HG03108 (cell line): Measurements from ENCODE around the gene CDKN1B.
A peak's percentile ranks its signal among the peaks of the same experiment; 100 is the strongest.
"Not testable (repeated sequence)": the region's sequence is repeated elsewhere in the genome, so short reads cannot be mapped to it uniquely, and the experiment has no call there.

ENCODE experiments used
- ATAC-seq: cut with Tn5 transposase; IDR thresholded peaks from one replicate; pipeline ENCODE4 v1.9.1; 2021; ENCODE audit warnings: moderate library complexity; ENCODE audit not compliant: unreplicated experiment

Gene CDKN1B

DNA sequence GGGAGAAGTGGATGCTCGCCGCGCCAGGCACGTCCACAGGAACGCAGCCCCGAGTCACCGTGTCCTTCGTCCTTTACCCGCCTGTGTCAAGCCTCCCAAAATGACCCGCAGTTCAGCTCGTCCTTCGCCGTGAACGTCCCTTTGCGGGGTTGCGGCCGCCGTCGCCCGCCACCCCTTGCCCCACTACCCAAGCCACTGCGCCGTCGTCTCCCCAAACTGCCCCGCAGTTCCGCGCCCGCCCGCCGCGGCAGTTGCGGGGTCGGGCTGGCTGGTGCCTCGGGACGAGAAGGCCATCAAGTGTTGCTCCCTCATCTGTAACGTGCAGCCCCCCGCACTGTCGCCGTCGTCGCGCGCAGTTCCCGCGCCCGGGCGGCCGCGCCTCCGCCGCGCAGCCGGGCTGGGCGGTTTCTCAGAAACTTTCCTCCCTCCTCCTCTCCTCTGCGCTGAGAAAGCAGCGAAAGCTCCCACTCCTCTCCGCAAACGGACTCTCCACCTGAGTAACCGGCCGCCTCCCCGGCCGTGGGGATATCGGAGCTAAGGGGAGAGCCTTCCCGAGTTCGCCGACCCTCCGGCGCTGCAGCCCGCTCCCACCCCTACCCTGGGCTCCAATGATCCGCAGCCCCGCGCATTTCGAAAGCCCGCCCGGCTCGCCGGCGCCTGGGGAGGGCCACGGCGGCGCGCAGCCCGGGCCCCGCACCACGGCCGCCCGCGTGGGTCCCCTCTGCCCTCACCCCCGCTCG, 6.7 kb downstream of the CDKN1B start:
- no peak for ATAC-seq

DNA sequence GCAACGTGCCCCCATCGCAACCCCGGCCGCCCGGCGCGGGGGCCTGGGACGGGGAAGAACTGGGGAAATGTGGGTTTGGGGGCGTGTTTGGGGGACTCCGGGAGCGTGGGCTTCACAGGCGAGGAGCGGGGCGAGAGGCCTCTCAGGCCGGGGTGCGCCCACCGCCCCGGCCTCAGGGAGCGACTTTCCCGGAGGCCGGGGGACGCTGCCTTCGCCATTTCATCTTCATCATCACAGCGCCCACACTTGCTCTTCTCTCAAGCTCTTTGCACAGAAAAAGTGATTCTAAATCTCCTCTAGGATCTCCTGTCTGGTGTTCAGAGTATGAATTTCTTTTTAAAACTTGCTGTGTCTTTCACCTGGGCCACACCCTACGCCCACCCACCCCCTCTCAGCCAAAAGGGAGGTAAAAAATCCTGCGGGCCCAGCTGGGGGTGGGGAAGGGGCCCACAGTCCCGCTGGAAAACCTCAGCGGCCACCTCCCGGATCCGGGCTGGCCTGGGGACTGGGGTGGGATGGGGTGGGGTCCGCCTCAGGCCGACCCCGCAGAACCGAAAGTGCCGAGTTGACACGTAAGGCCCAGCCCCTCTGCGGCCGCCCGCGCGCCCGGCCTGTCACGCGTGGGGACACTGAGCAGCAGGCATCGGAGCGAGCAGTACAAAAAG, 7.4 kb downstream of the CDKN1B start:
- peak; percentile 8 for ATAC-seq

DNA sequence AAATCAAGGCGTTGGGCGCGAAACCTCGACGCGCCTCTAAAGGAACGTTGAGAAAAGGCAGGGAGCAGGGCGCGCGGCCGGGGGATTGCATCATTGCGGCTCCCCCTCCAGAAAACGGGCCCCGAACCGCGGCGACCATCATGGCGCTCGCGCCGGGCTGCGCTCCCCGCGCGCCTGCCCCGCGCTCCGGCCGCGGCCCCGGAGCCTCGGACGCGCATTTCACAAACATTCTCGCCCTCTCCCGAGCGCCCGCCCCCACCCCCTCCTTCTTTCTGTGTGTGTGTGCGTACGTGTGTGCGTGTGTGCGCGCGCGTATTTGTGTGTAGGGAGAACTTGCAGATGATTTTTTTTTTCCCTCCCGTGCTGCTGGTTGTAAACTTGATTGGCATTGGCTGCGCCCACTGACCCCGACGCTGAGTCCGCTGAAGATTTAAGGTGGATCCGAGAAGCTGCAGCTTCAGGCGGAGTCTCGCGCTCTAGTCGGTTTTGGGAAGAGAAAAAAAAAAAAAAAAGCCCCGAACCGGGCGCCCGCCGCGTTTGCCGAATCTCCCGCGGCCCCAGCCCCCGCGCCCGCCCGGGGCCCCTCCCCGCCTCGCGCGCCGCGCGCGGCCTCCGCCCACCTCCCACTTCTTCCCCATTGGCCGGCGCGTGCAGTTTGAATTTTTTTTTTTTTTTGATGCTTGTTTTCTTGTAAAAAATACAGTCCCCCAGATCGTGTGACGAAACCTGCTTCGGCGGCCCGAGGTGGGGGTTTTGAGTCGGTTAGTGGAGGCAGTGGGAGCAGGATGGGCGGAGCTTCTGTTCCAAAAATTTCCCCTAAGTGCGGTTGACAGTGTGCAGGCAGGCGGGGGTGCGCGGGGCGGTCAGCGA, 8.2 kb downstream of the CDKN1B start:
- ATAC-seq = peak; percentile 45

DNA sequence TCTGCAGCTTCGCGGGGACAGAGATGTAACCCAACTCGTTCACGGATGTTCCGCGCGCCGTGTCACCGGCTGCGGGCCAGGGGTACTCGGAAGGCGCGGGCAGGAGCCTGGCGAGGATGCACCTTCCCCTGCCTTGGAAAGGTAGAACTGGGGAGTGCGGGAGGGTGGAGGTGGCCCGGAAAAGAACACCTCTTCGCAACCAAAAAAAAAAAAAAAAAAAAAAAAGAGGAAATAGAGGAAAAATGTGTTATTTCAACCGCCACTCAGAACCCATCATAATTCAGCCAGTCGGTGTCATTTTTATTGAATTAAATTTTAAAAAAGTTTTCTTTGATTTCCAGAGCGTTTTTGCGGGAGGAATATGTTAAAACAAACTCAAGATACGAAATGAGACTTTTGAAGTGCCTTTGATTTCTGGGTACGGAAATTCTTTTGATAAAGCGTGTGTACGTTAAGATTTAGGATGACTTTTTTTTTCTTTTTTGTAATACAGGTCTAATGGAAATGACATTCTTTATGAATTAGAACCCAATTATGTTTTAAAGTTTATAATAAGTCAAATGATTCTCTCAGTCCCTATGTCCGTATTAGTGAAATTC, 8.9 kb downstream of the CDKN1B start:
- no peak for ATAC-seq

DNA sequence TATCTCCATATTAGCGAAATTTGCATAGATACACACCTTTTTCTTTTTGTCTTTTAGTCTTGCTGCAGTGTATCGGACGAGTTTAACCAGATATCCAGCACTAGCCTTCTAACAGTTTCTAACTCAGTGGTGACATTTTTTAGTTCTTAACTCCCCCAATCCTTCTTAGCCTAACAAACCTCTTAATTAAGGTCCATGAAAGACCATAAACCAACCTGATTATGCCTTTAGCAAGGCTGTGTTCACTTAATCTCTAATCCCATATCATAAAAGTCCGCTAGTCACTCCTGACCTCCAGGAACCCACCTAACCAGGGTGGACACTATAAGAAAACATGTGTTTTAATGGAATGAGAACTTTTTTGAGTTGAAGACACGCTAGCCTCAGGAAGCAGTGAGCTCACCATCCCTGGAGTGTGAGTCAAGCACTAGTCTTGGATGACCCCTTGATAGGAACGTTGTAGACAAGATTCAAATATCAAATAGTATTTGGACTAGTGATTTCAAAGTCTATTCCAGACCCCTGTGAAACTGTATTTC, 9.5 kb downstream of the CDKN1B start:
- ATAC-seq = no peak

DNA sequence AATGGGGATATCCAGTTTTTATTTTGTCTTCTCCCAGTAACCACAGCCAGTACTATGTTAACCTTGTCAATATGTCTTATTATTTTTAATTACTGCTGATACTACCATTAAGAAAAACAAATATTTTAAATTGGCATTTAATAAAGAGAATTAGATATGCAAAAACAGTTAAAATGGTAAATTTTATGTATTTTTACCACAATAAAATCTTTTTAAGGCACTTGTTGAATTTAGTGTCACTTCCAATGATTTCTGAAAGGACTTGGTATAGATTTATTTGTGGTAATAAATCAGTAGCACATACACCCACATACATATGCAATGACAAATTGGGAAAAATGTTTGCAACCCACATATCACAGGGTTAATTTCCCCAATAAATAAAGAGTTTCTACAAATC, 14.0 kb downstream of the CDKN1B start:
- no peak for ATAC-seq

DNA sequence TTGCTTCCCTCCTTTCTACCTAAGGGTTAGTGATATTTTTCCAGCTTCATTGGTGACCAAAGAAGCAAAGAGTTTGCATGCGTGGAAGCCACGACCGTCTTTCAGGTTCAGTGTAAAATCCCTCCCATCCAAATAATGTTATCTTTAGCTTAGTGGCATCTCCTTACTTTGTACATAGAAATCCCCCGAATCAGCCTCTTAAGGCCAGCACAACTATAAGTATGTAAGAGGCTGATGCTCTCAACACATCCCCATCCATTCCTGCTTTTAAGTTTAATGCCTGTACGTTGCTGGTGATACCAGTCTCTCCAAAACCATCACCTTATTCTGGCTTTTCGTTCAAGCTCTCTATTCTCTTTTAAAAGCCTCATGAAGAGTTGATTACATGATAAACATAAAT, 14.6 kb downstream of the CDKN1B start:
- ATAC-seq = no peak

DNA sequence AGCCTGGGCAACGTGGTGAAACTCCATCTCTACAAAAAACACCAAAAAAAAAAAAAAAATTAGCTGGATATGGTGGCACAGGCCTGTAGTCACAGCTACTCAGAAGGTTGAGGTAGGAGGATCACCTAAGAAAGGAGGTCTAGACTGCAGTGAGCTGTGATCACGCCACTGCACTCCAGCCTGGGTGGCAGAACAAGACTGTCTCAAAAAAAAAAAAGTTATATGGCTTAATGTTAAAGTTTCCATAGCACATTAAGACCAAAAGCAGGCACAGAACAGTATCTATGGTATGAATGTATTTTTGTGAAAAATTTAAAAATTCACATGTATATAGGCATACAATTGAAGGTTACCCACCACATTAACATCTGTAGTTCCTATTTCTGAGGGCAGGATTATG, 15.9 kb downstream of the CDKN1B start:
- no peak for ATAC-seq

DNA sequence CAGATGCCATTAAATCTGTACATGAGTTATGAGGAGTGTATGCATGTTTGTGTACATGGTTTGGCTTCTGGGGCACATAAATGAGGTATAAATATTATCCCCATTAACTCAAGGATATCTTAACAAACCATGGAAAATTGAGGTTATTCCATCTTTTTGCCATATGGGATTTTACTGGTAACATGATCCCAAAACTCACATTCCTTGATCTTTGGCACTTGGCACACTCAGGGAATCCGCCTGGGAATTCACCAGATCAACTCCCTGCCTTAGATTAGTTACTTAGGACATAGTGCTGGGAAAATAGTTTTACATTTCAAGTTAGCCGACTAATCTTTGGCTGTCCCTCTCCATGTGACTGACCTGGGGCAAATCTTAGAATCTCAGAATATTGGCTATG, 16.9 kb downstream of the CDKN1B start:
- ATAC-seq = no peak

DNA sequence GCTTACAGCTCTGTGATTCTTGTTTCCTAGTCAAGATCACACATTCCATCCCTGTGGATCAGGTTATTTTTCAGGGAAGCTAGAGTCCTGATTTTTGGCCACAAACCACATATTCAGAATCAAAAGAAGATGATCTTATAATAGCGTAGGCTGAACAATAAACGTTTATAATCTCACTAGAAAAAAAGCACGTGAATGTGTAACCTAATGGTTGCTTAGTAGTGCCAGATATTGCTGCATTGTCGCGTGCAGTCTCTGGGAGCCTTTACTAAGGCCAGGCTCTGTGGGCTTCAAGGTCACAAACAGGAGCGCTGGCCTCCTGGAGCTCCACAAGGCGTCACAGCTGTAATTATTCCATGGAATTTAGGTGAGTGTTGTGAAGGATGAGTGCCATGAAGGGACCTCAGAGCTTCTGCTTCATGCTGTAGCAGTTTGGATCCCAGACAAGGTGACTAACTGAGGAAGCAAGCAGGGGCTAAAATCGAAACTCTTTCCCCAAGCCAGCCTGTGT, 17.4 kb downstream of the CDKN1B start:
- no peak for ATAC-seq

DNA sequence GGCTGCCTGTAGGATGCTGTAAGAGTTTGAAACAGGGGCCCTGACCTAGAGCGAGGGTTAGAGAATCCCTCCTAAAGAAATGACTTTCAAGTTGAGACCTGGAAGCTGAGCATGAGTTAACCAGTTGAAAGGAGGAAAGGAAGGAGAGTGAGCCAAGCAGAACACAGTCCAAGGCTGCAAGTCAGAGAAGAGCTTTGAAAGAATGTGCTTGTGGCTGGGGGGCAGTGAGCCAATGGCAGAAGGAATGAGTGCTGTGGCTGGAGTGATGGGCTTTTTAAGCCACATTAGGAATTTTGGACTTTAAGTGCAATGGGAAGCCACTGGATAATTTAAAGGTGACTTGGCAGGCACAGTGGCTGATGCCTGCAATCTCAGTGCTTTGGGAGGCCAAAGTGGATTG, 18.1 kb downstream of the CDKN1B start:
- no peak for ATAC-seq

DNA sequence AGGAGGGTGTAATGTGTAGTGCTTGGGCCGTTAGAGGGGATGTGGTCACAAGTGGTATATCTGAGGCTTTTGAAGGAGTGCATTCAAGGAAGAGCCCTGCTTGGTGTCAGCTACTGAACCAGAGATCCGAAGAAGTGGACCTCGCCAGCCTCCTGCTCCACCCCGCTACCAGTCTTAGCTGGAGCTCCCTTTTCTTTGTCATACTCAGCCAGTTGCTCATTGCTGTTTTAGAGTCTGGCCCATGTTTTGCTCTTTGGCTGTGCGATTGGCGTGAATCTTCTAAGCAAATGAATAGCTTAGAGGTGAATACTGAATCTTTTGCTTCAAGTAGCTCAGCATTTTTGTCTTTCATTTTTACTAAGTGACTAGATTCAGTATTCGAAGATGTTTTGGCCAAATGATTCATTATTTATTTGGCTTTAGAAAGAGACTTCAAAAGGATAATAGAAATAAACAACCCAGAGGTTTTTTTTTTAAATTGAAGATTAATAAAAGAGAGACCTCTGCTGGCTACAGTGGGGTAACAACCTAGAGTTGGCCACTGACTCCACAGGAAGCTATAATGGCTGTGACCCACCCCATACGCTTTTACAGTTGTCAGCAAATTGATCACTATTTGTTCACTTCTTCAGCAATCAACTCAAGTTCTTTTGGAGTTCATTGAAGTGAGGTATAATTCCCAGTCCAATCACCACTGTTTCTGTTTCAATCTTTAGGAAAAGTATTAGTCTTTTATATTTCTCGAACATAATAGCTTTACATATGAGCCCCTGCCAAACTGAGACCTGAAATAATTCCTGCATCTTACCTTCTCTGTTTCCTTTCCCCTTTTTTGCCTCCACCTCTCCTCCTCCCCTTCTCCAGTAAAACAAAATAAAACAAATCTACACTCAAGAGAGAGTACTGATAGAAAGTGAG, 19.9 kb downstream of the CDKN1B start:
- peak; percentile 68 for ATAC-seq

DNA sequence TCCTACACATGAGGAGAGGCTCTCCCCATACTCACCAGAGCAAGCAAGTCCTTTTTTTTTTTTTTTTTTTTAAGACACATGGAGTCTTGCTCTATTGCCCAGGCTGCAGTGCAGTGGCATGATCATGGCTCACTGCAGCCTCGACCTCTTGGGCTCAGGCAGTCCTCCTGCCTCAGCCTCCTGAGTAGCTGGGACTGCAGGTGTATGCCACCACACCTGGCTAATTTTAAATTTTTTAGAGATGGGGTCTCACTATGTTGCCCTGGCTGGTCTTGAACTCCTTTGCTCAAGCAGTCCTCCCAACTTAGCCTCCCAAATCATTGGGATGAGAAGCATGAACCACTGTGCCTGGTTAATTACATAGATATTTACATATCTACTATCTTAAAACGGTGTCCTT, 21.0 kb downstream of the CDKN1B start:
- ATAC-seq = not testable (repeated sequence)

DNA sequence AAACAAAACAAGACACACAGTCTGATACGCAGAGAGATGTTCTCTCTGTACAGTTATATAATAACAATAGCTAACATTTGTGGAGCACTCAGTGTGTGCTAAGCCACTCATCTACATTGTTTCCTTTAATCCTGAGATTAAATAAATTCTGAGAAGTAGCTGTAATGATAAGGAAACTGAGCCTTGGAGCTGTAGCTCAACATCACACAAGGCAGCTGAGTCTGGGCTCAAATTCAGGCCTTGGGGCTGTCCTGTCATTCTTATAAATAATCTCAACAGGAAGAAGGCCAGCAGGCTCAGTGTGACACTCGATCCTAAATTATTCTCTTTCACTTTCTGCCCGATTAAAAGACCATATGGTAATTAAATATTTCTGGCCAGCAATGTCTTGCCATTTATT, 24.5 kb downstream of the CDKN1B start:
- ATAC-seq = no peak

DNA sequence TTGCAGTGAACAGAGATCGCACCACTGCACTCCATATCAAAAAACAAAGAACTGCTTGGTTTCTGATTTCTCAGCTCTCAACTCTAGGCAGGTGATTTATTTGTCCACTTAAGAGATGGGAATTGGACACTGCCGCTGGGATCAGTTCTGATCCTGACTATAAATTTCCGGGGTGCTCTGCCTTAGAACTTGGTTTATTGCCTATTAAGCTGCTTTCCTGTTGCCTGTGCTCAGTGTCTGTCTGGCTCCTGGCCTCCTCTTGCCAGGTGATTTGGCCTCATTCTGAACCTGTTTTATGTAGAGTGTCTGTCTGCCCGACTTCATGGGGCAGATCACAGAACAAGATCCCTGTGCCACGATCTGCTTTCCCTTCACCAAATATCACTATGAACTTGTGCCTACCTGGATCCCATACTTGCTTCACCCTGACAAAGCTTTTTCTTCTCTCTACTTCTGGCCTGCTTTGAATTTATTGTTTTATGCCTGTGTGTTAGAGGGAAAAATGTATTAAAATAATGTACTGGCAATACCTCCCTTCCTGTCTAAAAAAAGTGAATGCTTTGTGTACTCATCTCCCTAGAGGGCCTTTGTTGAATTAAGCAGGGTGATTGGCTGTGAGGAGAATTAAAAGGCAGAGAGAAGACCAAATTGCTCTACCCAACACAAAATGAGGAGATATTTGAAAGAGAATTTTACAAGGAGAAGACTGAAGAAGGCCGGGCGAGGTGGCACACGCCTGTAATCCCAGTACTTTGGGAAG, 27.6 kb downstream of the CDKN1B start:
- no peak for ATAC-seq

DNA sequence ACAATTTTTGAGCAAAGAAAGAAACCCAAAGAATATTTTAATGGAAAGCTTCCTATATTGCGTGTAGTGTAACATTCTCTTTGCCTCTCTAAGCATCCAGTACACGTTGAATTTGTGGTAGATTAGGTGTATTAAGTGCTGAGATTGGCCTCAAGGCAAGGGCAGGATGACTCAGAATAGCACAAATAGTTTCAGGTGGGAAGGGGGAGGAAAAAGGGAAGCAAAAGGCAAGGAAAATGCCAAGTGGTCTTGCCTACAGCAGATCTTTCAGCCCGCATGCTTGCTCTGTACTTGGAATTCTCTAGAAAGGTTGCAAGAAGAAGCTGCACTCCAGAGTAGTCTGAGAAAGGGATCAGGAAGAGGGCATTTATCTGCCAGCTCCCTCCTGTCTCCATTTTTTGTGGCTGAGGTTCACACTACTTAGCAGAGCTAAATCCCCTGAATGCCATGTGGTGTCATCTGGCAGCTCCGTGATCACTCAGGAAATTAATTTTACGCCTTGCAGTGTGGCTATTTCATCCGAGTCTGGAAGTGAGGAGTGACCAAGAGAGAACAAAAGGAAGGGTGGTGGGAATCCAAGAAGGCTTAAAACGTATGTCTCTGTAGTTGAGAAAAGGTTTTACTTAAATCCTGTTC, 28.5 kb downstream of the CDKN1B start:
- no peak for ATAC-seq

DNA sequence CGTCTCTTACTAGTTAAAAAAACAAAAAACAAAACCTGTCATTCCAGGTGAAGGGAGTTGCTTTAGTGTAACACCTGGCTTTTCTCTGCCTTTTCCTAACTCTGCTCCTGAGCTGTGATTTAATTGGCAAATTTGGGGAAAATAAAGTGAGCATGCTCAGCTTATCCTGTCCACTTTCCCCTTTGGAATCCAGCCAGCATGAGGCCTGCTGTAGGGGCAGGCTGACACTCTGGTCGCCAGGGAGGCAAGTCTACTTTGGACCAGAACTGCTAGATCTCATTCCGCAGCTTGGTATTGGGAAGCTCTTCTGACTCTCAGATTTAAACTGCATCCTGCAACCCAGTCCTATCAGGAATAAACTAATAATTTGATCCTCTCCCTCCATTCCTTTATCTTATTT, 30.1 kb downstream of the CDKN1B start:
- ATAC-seq = no peak

DNA sequence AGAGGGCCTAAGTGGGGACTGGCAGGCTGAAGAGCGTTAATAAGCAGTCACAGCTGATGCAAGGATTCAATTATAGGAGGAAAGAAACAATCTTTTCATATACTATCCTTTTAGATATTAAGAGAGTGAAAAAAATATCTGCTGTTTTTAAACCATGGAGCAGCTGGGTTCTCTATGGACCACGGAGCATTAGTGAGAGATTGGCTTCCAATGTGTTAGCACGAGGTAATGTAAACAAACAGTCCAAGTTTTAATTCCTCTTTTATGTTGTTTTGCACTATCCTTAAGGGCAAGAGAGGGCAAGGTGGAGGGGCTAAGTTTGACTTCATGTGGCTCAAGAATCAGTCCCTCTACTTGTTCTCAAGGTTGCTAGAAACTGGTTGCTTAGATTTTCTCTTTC, 30.9 kb downstream of the CDKN1B start:
- no peak for ATAC-seq

DNA sequence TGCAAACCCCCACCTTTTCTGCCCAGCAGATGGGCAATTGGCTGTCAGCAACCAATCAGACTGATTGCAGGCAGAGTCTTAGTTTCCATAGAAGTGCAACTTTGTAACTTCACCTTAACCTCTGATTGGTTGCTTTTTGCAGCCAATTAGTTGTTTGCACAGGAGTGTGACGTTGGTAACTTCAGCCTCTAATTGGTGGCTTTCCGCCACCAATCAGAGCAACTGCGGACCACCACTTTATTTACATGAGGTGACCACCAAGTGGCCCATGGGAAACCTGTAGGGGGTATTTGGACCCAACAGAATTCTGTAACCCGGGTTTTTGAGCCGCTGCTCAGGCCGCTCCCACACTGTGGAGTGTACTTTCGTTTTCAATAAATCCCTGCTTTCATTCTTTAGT, 32.3 kb downstream of the CDKN1B start:
- no peak for ATAC-seq
